NT2/D1 (cell line): ENCODE measurements around the gene RORC.
"Not testable (repeated sequence)": the region's sequence is repeated elsewhere in the genome, so short reads cannot be mapped to it uniquely, and the experiment has no call there.

Experiments
- DNase-seq: peaks from one replicate; pipeline ENCODE4 v3.0.0-alpha.2; 2011; ENCODE audit warnings: low read depth, low spot score
- H3K27me3 ChIP-seq: 2 replicates; pipeline ENCODE4 v1.6.0; 2011; ENCODE audit warnings: mild to moderate bottlenecking; ENCODE audit not compliant: insufficient read length, insufficient read depth
- H3K36me3 ChIP-seq: 2 replicates; pipeline ENCODE4 v1.6.1; 2011; ENCODE audit warnings: mild to moderate bottlenecking, low read length, mixed read lengths; ENCODE audit not compliant: insufficient read depth, insufficient read length
- H3K4me1 ChIP-seq: 2 replicates; pipeline ENCODE4 v1.5.1; 2011; ENCODE audit not compliant: insufficient read depth, insufficient read length
- H3K4me3 ChIP-seq: 2 replicates; pipeline ENCODE4 v1.5.1; 2011; ENCODE audit warnings: low read depth; ENCODE audit not compliant: insufficient read length
- H3K9ac ChIP-seq: 2 replicates; pipeline ENCODE4 v1.6.0; 2011; ENCODE audit warnings: low read depth; ENCODE audit not compliant: insufficient read length
- H3K9me3 ChIP-seq: 2 replicates; pipeline ENCODE4 v1.5.1; 2011; ENCODE audit warnings: mild to moderate bottlenecking, low read length; ENCODE audit not compliant: insufficient read depth
- SUZ12 ChIP-seq: IDR thresholded peaks from 2 replicates; pipeline ENCODE4 v1.6.1; 2011; ENCODE audit not compliant: insufficient read length, insufficient read depth; ENCODE audit errors: extremely low read depth
- YY1 ChIP-seq: IDR thresholded peaks from 2 replicates; pipeline ENCODE4 v1.6.1; 2011; ENCODE audit not compliant: insufficient read length, insufficient read depth
- ZNF274 ChIP-seq: IDR thresholded peaks from 2 replicates; pipeline ENCODE4 v1.6.1; 2011; ENCODE audit warnings: mild to moderate bottlenecking, low read depth, low read length

Gene RORC

GRCh38 chr1:151775894-151776664, 55.5 kb downstream of the RORC start:
- Histone ChIP-seq H3K4me1 (no peaks in the 10 kb centered on the region), H3K9me3 (no peaks in the 10 kb centered on the region), H3K4me3 (no peak overlapping the region), H3K9ac (no peak overlapping the region), H3K36me3 (peaks cover 6% of the 10 kb centered on the region), H3K27me3 (no peaks in the 10 kb centered on the region)
- DNase-seq: no peak
- TF ChIP-seq SUZ12: no peak
- no peak for TF ChIP-seq YY1
- no peak for TF ChIP-seq ZNF274

- no peak for DNase-seq
- TF ChIP-seq YY1: no peak
- no peak for TF ChIP-seq SUZ12
- TF ChIP-seq ZNF274: no peak
- H3K4me1 ChIP-seq: no peaks in the 10 kb centered on the region
- no peak overlapping the region for H3K4me3 ChIP-seq
- H3K9me3 ChIP-seq: peaks cover 9% of the 10 kb centered on the region; the same call in 1 of the 2 replicates
- peaks cover 6% of the 10 kb centered on the region for H3K36me3 ChIP-seq
- no peak overlapping the region for H3K9ac ChIP-seq
- H3K27me3 ChIP-seq: no peaks in the 10 kb centered on the region
These were observed 57.2 kb downstream of the RORC start for GRCh38 chr1:151774256-151774922.

- Histone ChIP-seq H3K36me3 (peaks cover 4% of the 10 kb centered on the region), H3K27me3 (no peaks in the 10 kb centered on the region), H3K9ac (no peak overlapping the region), H3K4me1 (no peaks in the 10 kb centered on the region), H3K4me3 (no peak overlapping the region), H3K9me3 (peaks cover 9% of the 10 kb centered on the region; the same call in 1 of the 2 replicates)
- TF ChIP-seq YY1: no peak
- TF ChIP-seq SUZ12: no peak
- no peak for TF ChIP-seq ZNF274
- no peak for DNase-seq
These were observed 57.9 kb downstream of the RORC start for GRCh38 chr1:151773702-151774101.

- H3K4me3 ChIP-seq, DNase-seq, H3K36me3 ChIP-seq, H3K4me1 ChIP-seq, H3K9me3 ChIP-seq, H3K9ac ChIP-seq, H3K27me3 ChIP-seq: not testable (repeated sequence)
These were observed 62.3 kb downstream of the RORC start for GRCh38 chr1:151769270-151769669.

GRCh38 chr1:151768351-151769066, 63.1 kb downstream of the RORC start:
- H3K36me3 ChIP-seq, DNase-seq, H3K4me3 ChIP-seq, H3K9me3 ChIP-seq, H3K27me3 ChIP-seq, H3K4me1 ChIP-seq, H3K9ac ChIP-seq: not testable (repeated sequence)

GRCh38 chr1:151763990-151764389, 67.6 kb downstream of the RORC start:
- Histone ChIP-seq H3K9me3 (no peaks in the 10 kb centered on the region), H3K9ac (peak overlapping the region; percentile 98), H3K4me1 (no peaks in the 10 kb centered on the region), H3K36me3 (peaks cover 34% of the 10 kb centered on the region), H3K27me3 (no peaks in the 10 kb centered on the region), H3K4me3 (peak overlapping the region; percentile 92)
- TF ChIP-seq YY1 (no peak), SUZ12 (no peak), ZNF274 (no peak)
- DNase-seq: no peak

- no peaks in the 10 kb centered on the region for H3K4me1 ChIP-seq
- TF ChIP-seq YY1 (peak; percentile 91), SUZ12 (no peak)
- H3K9me3 ChIP-seq: no peaks in the 10 kb centered on the region
- peak within 1 kb of the TSS; percentile 92 for H3K4me3 ChIP-seq
- peaks cover 40% of the 10 kb centered on the region for H3K36me3 ChIP-seq
- H3K9ac ChIP-seq: peak within 1 kb of the TSS; percentile 98
- DNase-seq: peak; percentile 78
- no peaks in the 10 kb centered on the region for H3K27me3 ChIP-seq
These were observed 68.4 kb downstream of the RORC start, which contains the start of gene MRPL9 for GRCh38 chr1:151762941-151763921. Gene MRPL9, minus strand, starts transcription at chr1:151763496. Its CDS starts 17 bp downstream, at chr1:151763479.
